Measurements from ENCODE around the gene RGP1.

The RGP1 gene, protein sequence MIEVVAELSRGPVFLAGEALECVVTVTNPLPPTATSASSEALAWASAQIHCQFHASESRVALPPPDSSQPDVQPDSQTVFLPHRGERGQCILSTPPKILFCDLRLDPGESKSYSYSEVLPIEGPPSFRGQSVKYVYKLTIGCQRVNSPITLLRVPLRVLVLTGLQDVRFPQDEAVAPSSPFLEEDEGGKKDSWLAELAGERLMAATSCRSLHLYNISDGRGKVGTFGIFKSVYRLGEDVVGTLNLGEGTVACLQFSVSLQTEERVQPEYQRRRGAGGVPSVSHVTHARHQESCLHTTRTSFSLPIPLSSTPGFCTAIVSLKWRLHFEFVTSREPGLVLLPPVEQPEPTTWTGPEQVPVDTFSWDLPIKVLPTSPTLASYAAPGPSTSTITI

DNA sequence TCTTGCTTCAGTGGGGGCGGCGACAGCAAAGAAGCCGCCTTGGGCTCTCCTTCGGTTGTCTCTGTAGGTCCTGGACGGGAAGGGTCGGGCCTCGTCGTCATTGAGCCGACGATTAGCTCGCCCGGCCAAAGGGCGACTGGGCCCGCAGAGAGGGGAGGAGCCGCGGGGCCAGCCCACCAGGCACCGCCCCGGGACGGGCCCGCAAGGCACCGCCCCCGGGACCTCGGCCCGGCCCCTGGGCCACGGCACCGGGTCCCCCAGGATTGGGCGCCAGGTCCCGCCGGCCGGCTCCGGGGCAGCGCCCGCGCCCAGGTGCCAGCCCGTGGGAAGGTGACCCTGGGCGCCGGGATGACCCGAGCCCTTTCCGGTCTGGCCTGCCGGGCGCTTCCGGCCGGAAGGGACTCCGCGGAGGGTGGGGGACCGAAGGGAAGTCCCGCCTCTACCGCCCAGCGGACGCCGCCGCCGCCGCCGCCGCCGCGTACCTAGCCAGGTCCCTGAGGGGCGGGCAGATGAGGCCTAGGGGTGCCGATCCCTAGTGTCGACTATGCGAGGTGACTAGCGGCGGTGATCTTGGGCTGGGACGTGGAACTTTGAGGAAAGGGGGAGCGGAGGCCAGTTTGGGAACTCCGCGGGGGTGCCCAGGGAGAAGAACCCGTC, at the start of gene RGP1, which contains the start of gene GBA2:
TSS of gene RGP1 (plus strand) at position 430 of the 657 bp plus-strand sequence. CDS start 469 bp downstream, outside the sequence.
TSS of gene GBA2 (minus strand) at position 371 of the 657 bp plus-strand sequence. CDS start 524 bp downstream, outside the sequence.
- peak; percentile 92 for DNase-seq

DNA sequence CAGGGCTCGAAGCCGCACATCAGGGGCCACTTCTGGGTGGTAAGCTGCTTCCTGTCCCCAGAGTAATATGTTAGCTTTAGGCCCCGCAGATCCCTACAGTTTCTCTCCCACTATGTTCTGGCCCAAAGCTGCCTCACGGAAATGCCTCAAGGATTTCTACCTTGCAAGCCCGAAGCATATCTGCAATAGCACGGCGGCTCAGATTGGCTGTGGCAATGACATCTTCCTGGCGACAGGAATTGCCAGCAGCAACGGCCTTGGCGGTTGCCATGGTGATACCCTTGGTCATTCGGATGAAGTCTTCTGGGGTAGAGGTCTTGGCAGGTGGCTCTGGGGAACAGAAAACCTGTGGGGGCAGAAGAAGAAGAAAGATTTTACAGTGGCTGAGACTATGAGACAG, 49.1 kb upstream of the RGP1 start:
- DNase-seq: no peak

DNA sequence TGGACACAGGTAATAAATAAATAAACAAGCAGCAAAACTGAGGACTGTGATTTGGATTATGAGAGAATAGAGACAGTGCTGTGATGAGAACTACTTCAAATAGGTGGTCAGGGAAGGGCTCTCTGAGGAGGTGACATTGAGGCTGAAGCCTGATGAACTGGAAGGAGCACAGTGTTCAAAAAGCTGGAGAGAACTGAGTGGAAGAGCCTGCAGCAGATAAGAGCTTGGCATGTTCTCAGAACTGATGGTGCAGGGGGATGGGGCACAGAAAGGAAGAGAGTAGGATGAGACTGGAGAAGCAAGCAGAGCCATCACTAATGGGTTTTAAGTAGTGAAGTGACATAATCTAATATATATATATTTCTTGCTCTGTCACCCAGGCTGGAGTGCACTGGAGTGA, 48.1 kb upstream of the RGP1 start:
- no peak for DNase-seq

DNA sequence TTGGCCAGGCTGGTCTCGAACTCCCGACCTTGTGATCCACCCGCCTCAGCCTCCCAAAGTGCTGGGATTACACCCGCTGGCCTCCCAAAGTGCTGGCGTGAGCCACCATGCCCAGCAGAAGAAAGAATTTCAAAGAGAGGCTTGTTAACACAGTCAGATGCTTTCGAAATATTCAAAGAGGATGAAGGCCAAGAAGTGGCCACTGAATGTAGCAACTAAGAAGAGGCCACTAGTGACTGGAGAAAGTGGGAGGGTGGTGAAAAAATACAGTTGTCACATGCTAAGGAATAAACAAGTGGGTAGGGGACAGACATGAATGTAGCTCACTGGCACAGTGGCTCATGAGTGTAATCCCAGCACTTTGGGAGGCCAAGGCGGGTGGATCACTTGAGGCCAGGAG, 46.4 kb upstream of the RGP1 start:
- DNase-seq: no peak

DNA sequence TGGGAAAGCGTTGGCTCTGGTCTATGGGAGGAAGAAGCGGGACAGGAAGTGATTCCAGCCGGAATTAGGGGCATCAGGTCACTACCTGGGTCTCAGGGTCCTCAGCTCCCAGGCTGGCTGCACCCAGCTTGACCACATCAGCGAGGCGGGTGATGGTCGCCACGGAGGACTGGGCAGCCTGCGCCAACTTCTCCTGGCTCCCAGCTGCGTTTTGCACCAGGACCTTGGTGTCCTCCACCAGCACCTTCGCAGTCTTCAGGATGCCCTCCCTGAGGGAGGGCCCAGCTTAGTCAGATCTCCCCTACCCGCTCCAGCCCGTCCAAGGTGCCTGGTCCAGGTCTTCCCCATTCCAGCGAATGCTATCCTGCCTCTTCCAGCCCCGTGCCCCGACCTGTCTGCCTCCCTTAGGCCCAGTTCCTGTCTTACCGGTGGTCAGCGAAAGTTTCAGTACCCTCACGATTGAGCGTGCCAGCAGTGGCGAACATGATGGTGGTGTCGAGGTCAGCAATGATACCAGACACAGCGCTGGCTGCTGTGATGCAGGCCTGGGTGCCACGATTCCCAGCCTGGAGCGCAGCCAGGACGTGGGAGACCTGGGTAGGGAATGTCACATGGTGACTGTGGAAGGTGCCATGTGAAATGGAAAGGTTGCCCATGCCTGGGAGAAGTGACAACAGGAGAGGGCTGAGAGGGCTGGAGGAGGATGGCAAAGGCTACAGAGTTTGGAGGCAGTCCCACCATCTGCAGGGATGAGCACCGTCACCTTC, 45.0 kb upstream of the RGP1 start:
- DNase-seq: no peak

DNA sequence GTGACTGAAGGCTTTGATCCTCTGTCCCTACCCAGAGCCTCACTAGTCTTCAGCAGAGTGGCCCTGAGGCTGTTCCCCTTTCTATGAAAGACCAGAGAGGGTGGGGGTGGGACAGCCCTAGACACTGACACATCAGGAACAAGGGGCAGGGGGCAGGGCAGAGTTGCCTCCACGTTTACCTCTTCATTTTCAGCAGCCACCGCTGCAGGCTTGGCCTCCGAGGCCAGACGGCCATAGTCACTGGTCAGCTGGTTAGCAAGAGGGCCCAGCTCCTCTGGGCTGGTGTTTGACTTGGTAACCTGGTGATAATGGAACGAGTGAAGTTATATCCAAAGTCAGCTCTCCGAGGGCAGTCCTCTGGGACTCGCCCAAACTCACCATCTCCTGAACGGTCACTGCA, 43.7 kb upstream of the RGP1 start:
- no peak for DNase-seq

DNA sequence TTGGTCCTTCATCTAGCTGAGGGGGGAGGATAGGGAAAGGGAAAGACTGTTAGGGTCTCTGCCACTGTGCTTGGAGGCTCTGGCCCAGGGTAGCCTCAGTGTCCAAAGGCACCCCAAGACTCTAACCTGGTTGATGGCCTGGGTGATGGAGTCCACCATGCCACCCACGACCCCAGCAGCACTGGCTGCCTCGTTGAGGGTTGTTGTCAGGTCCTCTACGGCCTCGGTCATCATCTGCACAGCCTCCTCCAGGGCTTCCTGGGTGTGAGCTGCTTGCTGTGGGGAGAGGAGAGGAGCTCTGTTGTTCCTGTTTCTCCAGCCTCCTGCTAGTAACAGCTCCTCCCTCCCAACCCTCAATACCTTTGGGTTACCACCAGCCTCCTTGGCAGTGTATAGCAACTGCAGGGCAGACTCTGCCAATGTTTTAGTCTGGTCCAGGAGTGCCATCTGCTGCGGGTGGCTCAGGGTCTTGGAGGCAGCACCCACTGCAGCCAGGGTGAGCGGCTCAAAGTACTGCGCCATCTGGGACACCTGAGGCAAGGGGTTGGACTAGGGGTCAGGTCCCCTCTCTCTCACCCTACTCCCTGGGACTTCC, 43.2 kb upstream of the RGP1 start:
- no peak for DNase-seq

DNA sequence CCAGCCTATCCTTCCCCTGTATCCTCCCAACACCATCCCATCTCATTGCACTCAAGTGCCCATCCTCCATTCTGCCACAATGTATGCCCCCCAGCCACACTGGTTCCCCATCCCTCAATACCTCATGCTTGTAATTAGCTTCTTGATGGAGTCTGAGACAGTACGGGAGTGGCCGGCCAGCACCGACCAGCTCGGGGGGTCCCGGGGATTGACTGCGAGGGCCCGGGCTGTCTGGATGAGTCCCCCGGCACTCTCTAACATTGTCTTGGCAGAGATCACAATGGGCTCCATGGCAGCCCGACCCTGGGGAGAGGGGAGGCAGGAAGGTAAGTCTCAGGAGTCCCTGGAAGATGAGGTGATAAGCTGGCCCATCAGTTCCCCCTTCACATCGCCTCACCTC, 42.1 kb upstream of the RGP1 start:
- no peak for DNase-seq

DNA sequence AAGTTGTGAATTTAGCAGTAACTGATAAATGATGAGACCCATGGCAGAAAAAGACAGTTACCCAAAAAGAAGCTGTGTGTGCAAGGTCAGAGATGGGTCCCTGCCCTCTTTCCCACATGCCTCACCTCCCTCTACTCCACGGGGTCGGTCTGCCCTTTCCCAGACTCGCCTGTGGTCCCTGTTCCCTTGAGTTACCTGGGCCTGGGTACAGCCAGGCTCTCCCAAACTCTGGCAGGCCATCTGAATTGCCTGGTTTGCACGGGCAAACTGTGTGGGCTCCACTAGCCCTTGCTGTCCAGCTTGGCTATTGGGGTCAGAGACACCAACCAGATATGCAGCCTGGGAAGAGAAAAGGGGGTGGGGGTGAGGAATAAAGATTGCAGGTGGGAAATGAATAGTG, 40.9 kb upstream of the RGP1 start:
- no peak for DNase-seq

DNA sequence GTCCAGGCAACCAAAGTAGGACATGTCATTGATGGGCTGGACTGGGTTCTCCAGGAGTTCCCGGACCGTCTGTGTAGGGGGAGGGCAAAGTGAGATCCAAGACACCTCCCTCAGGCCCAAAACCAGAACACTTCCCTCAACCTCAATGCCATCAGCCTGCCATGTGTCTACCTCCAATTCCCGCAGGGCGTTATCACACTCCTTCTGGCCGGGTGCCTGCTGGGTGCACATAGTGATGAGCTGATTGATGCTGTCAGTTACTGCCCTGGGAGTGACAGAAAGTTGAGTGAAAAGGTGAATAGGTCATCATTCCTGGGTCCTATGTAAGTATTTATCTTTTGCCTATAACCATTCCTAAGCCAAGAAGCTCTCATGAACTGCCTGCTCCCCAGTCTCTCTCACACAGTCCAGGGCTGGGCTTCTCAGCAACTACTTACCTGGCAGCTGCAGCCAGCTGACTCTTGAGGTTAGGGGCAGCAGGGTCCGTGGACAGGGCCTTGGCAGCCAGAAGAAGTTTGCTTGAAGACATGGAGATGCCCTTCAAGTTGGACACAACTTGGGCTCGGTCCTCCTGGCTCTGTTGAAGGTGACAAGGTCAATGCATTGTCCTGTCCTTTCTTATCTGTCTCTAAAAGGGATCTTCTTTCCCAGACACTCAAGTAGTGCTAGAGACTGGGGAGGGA, 38.1 kb upstream of the RGP1 start:
- no peak for DNase-seq

DNA sequence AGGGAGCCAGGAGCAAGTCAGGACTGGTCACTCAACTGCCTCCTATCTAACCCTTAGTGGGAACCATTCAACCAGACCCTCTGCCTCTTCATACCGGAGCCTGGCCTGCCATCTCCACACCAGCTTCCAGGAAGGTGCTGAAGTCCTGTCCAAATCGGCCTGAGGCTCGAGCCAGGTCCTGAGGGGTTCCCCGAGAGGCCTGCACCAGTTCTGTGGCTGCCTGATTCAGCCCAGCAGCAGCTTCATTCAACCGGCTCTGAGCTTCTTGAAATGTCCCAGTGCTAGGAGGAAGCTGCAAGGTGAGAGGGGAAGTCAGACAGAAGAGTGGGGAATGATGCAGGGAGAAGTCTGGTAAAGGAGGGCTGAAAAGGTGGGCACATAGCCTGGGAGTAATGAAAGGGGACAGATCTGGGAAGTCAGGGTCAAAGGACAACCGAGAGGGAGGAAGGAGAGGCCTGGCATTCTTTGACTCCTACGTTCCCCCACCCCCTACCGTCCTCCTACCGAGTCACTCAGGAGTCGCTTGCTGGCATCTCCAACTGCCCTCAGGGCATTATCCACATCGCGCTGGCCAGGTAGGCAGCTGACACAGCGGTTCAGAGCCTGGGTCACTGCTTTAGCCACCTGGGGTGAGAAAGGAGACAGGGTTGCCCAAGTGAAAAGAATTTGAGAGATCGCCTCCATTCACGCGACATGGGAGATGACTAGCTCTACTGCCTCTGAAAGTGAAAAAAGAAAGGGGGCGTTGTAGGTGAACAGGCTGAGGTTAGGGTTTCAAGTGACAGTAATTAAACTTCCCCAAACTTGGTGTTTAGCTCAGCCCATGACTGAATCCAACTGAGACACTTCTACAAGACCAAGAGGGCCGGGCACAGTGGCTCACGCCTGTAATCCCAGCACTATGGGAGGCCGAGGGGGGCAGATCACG, 37.3 kb upstream of the RGP1 start:
- DNase-seq: no peak

DNA sequence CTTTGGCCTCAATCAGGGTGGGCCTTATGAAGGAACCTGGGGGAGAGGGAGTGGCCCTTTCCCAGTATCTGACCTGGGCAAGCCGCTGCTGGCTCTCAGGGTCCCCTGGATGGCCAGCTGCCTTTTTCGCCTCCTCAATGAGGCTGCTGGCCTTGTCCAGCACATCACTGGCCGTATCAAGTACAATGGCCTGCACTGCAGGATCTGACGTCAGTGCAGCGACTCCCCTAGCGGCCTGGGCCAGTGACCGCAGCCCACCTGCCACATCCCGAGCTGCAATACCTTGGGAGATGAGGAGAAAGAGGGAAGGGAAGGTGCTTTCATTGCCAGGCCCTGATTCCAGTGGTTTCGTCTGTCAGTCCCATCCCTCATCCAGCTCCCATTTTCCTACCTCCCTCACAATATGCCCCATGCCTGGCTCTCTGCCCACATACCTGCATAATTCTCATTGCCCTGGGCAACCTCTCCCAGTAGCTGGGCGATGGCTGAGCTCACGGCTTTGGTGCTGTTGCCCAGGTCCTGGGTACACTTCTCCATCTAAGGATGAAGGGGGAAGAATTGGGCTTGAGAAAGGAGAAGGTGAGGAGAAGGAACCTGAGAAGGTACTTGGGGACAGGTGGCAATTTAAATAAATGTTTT, 36.2 kb upstream of the RGP1 start:
- no peak for DNase-seq

DNA sequence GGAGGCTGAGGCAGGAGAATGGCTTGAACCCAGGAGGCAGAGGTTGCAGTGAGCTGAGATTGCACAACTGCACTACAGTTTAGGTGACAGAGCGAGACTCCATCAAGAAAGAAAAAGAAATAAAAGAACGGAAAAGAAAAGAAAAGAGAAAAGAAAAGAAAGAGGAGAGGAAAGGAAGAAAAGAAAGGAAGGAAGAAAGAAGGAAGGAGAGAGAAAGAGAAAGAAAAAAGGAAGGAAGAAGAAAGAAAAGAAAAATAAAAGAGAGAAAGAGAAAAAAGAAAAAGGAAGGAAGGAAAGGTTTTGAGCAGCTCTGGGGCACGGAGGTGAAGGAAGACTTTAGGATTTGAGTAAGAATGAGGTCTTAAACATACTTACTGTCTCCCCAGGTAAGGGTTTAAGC, 35.5 kb upstream of the RGP1 start:
- no peak for DNase-seq

DNA sequence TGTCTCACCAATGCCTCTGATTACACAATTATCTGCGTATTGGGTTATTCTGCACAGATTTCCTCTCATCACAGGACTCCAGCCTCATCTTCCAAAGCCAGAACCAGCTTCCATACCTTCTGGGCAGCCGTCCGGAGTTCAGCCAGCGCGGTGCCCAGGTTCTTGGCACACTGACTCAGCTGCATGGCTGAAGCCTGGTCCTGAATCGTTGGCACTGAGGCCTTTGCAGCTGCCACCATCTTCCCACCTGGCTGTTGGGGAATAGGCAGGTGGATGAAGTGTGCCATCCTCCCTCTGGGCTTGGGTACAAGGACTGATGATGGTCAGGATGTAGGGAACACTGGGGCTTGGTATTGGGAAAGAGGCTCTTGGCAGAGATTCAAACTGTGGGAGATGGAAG, 35.0 kb upstream of the RGP1 start:
- DNase-seq: no peak

DNA sequence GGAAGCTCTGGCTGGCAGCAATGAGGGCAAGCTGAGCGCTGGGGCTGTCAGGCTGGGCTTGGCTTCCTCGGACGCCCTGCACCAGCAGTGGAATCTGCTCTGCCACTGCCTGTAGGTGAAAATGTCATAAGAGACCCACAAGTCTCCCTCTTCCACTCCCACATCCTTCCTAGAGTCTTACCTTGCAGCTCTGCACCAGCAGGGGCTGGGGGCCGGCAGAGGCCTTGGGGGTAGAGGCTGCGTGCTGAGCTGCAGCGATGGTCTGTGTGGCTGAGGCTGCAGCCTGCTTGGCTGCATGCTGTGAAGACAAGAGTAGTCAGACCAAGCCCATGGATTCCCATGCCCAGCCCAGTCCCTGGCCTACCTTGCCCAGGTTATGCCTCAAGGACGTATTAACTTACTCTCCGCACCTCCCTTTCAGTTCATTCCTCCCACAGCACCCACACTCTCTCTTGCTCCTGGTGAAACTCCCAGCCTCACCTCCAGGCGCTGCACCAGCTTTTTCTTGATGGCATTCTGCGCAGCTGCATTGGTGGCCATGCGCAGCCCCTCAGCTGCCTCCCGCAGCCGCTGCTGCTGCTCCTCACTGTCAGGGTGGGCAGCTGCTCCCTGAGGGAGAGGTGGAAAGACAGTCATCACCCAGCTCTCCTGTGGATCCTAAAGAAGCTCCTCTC, 34.4 kb upstream of the RGP1 start:
- no peak for DNase-seq

DNA sequence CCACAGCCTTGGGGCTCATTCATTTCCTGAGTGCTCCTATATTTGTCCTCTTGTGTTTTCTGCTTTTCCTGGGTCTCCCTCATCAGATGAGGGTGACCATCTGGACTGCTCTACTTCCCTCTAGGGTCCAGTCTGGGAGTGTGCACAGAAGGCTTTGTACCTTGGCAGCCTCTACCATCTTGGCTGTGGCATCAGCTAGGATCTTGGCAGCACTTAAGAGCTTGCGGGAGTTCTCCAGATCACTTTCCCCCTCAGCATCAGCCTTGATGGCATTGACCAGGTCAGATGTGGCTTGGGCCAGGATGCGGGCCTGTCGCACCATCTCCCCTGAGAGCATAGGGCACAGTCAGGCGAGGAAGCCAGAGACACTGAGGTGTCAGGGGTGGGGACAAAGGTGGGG, 32.9 kb upstream of the RGP1 start:
- DNase-seq: no peak

DNA sequence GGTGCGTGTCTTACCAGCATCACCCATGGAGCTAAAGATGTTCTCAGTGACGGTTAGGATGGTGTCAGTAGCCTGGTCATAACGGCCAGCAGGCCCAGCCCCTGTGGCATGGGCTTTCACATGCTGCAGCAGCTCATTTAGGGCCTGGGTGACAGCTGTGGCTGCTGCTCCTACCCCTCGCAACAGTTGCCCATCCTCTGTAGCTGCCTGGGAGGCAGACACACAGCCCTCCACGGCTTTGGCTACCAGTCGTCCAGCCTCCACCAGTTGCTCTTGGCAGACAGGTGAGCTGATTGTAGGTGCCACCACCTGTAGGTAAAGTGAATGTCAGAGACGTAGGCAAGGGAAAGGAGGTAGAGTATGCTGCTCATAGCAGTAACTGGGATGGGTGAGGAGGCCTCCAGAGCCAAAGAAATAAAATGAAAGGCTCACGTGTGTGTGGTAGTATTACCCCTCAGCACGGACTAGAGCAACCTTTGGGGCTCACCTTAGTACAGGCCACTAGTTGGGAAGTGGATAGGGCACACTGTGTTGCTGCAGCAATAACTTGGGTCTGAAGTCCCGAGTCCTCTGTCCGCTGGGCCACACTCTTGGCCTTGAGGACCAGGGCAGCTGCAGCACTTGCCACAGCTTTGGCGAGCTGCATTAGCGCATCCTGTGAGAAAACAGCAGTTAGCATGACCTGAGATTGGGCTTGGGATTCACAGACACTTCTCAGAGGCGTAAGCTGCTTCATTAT, 31.8 kb upstream of the RGP1 start:
- DNase-seq: no peak

DNA sequence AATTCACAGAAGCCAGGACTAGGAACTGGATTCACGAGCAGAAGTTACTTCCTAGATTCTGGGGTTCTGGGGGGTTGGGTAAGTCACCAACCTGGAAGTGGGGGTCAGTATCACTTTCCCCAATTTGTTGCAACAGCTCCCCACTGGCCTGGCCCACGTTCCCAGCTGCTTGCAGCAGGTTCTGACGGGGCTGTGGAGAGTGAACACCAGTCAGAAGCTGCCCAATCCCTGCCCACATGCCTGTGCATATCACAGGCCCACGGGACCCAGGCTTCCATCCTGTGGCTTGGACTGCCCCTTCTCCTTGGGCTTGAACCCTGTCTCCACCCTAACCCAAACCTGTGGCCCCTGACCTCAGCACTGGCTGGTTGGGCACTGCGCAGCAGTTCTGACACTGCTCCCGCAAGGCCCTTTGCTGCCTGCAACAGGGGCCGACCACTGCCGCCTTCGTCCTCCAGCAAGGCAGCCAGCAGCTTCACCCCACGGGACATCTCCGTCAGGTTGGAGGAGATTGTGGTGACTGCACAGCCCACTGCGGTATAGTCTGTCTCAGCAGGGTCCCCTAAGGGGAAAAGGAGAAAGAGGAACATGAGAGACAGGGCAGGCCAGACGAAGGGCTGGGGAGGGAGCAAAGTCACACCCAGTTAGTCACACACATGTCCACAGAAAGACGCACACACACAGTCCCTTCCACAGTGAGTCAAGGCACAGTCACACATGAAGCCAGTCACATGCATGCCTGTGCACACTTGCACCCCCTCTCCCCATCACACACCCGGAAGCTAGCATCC, 30.2 kb upstream of the RGP1 start:
- DNase-seq: no peak

DNA sequence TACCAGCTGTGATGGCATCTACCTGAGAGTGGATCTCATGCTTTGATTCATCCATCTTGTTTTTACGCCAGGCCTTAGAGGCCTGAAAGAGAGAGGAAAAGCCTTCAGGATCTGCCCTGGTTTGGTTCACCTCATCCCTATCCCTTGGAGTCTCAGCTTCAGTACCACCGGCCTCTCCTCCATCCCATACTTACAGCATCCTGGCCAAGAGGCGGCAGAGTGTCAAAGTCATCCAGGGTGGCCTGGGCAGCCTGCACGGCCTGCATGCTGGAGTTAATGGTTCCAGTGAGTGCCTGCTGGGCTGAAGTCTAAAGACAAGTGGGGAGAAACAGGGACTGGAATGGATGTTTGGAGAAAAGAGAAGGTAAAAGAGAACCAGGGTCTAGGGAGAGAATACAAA, 29.5 kb upstream of the RGP1 start:
- DNase-seq: no peak
